ENCODE data around the gene KCNK10.

KCNK10 gene

DNA sequence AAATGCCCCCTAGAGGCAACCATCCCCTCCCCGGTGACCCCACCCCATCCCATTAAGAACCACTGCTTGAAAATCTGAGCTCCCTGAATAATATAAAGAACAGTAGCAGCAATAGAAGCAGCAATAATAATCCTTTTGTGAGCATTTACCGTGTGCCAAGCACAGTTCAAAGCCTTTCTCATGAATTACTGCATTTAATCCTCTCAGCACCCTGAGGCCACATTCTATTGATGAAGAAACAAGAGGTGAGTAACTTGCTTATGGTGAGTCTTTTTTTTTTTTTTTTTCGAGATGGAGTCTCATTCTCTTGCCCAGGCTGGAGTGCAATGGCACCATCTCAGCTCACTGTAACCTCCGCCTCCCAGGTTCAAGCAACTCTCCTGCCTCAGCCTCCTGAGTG lies 65.0 kb downstream of the KCNK10 start:
- CTCF ChIA-PET = no interaction called here
- no peaks in the 10 kb centered on the region for H3K4me1 ChIP-seq (ENCODE audit: control insufficient read depth, insufficient read depth, low read length)
- TF ChIP-seq, protein P1, sequence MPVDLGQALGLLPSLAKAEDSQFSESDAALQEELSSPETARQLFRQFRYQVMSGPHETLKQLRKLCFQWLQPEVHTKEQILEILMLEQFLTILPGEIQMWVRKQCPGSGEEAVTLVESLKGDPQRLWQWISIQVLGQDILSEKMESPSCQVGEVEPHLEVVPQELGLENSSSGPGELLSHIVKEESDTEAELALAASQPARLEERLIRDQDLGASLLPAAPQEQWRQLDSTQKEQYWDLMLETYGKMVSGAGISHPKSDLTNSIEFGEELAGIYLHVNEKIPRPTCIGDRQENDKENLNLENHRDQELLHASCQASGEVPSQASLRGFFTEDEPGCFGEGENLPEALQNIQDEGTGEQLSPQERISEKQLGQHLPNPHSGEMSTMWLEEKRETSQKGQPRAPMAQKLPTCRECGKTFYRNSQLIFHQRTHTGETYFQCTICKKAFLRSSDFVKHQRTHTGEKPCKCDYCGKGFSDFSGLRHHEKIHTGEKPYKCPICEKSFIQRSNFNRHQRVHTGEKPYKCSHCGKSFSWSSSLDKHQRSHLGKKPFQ (tag by site-specific recombination; IDR thresholded peaks at IDR 0.05) = no peak
- TF ChIP-seq KLF8 (tag by site-specific recombination; IDR thresholded peaks at IDR 0.05) (no peak), ZNF324 (tag by site-specific recombination; IDR thresholded peaks at IDR 0.05) (no peak), GLIS2 (tag by site-specific recombination; IDR thresholded peaks at IDR 0.05) (no peak), TCF7L2 (IDR thresholded peaks at IDR 0.05; ENCODE audit: borderline replicate concordance, low read depth, low read length) (no peak), ZBTB1 (tag by site-specific recombination; IDR thresholded peaks at IDR 0.05) (no peak), ZBTB20 (tag by site-specific recombination; IDR thresholded peaks at IDR 0.05) (no peak)
- TF ChIP-seq, protein P2, sequence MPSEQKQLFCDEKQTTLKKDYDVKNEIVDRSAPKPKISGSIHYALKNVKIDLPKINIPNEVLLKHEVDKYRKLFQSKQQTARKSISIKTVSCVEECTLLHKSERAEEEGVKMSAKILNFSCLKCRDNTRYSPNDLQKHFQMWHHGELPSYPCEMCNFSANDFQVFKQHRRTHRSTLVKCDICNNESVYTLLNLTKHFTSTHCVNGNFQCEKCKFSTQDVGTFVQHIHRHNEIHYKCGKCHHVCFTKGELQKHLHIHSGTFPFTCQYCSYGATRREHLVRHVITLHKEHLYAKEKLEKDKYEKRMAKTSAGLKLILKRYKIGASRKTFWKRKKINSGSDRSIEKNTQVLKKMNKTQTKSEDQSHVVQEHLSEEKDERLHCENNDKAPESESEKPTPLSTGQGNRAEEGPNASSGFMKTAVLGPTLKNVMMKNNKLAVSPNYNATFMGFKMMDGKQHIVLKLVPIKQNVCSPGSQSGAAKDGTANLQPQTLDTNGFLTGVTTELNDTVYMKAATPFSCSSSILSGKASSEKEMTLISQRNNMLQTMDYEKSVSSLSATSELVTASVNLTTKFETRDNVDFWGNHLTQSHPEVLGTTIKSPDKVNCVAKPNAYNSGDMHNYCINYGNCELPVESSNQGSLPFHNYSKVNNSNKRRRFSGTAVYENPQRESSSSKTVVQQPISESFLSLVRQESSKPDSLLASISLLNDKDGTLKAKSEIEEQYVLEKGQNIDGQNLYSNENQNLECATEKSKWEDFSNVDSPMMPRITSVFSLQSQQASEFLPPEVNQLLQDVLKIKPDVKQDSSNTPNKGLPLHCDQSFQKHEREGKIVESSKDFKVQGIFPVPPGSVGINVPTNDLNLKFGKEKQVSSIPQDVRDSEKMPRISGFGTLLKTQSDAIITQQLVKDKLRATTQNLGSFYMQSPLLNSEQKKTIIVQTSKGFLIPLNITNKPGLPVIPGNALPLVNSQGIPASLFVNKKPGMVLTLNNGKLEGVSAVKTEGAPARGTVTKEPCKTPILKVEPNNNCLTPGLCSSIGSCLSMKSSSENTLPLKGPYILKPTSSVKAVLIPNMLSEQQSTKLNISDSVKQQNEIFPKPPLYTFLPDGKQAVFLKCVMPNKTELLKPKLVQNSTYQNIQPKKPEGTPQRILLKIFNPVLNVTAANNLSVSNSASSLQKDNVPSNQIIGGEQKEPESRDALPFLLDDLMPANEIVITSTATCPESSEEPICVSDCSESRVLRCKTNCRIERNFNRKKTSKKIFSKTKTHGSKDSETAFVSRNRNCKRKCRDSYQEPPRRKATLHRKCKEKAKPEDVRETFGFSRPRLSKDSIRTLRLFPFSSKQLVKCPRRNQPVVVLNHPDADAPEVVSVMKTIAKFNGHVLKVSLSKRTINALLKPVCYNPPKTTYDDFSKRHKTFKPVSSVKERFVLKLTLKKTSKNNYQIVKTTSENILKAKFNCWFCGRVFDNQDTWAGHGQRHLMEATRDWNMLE (tag by site-specific recombination; conservative IDR thresholded peaks at IDR 0.05; ENCODE audit: low read depth) = no peak
- TF ChIP-seq, protein P3, sequence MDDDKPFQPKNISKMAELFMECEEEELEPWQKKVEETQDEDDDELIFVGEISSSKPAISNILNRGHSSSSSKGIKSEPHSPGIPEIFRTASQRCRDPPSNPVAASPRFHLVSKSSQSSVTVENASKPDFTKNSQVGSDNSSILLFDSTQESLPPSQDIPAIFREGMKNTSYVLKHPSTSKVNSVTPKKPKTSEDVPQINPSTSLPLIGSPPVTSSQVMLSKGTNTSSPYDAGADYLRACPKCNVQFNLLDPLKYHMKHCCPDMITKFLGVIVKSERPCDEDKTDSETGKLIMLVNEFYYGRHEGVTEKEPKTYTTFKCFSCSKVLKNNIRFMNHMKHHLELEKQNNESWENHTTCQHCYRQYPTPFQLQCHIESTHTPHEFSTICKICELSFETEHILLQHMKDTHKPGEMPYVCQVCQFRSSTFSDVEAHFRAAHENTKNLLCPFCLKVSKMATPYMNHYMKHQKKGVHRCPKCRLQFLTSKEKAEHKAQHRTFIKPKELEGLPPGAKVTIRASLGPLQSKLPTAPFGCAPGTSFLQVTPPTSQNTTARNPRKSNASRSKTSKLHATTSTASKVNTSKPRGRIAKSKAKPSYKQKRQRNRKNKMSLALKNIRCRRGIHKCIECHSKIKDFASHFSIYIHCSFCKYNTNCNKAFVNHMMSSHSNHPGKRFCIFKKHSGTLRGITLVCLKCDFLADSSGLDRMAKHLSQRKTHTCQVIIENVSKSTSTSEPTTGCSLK (tag by site-specific recombination; IDR thresholded peaks at IDR 0.05) = no peak
- TF ChIP-seq, protein P4, sequence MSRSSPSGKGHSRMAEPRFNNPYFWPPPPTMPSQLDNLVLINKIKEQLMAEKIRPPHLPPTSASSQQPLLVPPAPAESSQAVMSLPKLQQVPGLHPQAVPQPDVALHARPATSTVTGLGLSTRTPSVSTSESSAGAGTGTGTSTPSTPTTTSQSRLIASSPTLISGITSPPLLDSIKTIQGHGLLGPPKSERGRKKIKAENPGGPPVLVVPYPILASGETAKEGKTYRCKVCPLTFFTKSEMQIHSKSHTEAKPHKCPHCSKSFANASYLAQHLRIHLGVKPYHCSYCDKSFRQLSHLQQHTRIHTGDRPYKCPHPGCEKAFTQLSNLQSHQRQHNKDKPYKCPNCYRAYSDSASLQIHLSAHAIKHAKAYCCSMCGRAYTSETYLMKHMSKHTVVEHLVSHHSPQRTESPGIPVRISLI (tag by site-specific recombination; IDR thresholded peaks at IDR 0.05) = no peak
- no peak overlapping the region for H3K4me3 ChIP-seq (ENCODE audit: low read depth, low read length)
- H3K9me3 ChIP-seq (ENCODE audit: control insufficient read depth, insufficient read depth, low read depth, low read length) = no peaks in the 10 kb centered on the region
- no peaks in the 10 kb centered on the region for H3K36me3 ChIP-seq (ENCODE audit: control insufficient read depth in 2 of 2, insufficient read depth in 1 of 2, low read length in 2 of 2)
- POLR2A ChIA-PET = interaction anchor here (0.7 kb wide), 1 partner anchor 47 kb away, joined by 3 read pairs; no protein-coding TSS in a partner anchor
- H3K27ac ChIP-seq (ENCODE audit: extremely low read depth, low read depth, low read length) = no peak overlapping the region

DNA sequence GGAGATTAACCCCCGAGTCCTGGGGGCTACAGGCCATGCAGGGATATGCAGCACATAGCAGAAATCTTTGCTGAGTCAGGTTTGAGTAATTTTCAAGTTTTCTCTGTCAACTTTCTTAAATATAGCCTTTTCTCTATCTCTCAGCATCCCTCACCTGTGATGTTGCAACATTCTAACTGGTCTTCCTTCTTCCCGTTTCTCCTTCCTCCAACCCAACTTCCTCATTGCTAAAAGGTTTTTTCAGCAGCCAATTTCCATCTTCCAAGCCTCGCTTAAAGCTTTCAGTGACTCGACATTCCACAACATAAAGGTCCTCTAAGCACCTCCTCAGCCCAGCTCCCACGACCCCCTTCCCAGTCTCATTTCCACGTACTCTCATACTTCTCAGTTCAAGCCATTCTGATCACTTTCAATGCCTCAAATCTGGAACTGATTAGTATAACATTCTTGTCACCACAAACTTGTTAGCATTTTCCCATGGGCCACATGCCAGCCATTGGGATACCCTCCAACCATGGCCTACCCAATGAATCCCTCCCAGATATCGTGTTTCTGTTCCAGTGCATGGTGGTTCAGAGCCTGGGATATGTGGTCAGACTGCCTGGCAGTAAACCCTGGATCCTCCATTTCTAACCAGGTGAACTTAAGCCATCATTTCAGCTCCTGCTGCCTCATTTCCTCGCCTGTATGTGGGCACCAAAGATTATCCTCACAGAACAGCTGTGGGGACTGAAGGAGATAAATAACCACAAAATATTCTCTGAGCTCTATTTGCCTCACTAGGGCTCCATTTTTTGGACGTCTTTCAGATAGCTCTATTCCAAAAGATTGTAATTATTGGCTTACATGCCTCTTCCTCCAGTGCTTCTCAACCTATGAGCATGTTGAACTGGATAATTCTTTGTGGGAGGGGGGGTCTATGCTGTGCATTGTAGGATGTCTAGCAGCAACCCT lies 65.8 kb downstream of the KCNK10 start:
- Histone ChIP-seq H3K4me1 (ENCODE audit: control insufficient read depth, insufficient read depth, low read length) (no peaks in the 10 kb centered on the region), H3K9me3 (ENCODE audit: control insufficient read depth, insufficient read depth, low read depth, low read length) (no peaks in the 10 kb centered on the region), H3K4me3 (ENCODE audit: low read depth, low read length) (no peak overlapping the region), H3K27ac (ENCODE audit: extremely low read depth, low read depth, low read length) (no peak overlapping the region), H3K36me3 (ENCODE audit: control insufficient read depth in 2 of 2, insufficient read depth in 1 of 2, low read length in 2 of 2) (no peaks in the 10 kb centered on the region)
- CTCF ChIA-PET = no interaction called here
- TF ChIP-seq ZNF302 (tag by site-specific recombination; IDR thresholded peaks at IDR 0.05; ENCODE audit: low read depth) (no peak), ZIC2 (tag by site-specific recombination; IDR thresholded peaks at IDR 0.05) (no peak)
- POLR2A ChIA-PET = no interaction called here

All from HEK293 (cell line).